ENCODE measurements around the gene CTRB1.

DNA sequence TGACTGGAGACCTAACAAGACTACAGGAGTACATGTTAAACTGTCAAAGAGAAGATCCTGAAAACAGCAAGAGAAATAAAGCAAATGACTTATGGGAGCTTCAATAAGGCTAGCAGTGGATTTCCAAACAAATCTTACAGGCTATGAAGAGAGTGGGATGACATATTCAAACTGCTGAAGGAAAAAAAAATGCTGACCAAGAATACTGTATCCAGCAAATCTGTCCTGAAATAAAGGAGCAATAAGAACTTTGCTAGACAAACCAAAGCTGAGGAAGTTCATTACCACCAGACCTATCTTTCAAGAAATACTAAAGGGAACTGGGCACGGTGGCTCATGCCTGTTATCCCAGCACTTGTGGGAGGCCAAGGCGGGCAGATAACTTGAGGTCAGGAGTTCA is 41.9 kb upstream of the CTRB1 start:
- TF ChIP-seq, protein P1, sequence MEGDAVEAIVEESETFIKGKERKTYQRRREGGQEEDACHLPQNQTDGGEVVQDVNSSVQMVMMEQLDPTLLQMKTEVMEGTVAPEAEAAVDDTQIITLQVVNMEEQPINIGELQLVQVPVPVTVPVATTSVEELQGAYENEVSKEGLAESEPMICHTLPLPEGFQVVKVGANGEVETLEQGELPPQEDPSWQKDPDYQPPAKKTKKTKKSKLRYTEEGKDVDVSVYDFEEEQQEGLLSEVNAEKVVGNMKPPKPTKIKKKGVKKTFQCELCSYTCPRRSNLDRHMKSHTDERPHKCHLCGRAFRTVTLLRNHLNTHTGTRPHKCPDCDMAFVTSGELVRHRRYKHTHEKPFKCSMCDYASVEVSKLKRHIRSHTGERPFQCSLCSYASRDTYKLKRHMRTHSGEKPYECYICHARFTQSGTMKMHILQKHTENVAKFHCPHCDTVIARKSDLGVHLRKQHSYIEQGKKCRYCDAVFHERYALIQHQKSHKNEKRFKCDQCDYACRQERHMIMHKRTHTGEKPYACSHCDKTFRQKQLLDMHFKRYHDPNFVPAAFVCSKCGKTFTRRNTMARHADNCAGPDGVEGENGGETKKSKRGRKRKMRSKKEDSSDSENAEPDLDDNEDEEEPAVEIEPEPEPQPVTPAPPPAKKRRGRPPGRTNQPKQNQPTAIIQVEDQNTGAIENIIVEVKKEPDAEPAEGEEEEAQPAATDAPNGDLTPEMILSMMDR (IDR thresholded peaks at IDR 0.05): no peak
- TF ChIP-seq POLR2A (IDR thresholded peaks at IDR 0.05): no peak
